ENCODE measurements around the gene DCAF6. TPM values are rescaled to one million over a fixed set of nuclear protein-coding genes. Genes with fewer than 3 reads are reported as not detected.

The DCAF6 gene
- total and polyA plus RNA-seq, 5 donors from 2014 or later: 9.7 to 25.5 (median 11.7) TPM

GRCh38 chr1:167913895-167914496 lies 22.5 kb upstream of the DCAF6 start, which contains the start of gene ADCY10:
Gene ADCY10, minus strand, starts transcription at chr1:167914134. Its CDS starts 8,994 bp downstream, at chr1:167905140.
- H3K36me3 ChIP-seq (ENCODE audit: control insufficient read depth, insufficient read depth, low read length): peaks cover 11% of the 10 kb centered on the region
- Mint-ChIP-seq H3K27ac (peak within 1 kb of the TSS in 1 of 3 donors; percentile 62), H3K9me3 (peaks cover 0 to 9% (median 3%) of the 10 kb centered on the region in 7 donors), H3K4me1 (peaks cover 0 to 3% (median 0%) of the 10 kb centered on the region in 4 donors), H3K4me3 (no peak within 1 kb of the TSS), H3K27me3 (peaks cover 6% of the 10 kb centered on the region), H3K36me3 (peaks cover 13% of the 10 kb centered on the region)
- no peak within 1 kb of the TSS for H3K4me3 ChIP-seq (ENCODE audit: low read depth, low read length)
- H3K4me1 ChIP-seq (ENCODE audit: control insufficient read depth, insufficient read depth, low read length, poor library complexity, severe bottlenecking): no peaks in the 10 kb centered on the region
- no peak for DNase-seq
- ATAC-seq (ENCODE audit: low read depth in 2 of 2): no peak
- peaks cover 7 to 9% of the 10 kb centered on the region in 2 experiments for H3K9me3 ChIP-seq (ENCODE audit: control insufficient read depth in 2 of 2, low read length in 2 of 2)
- H3K27ac ChIP-seq (ENCODE audit: insufficient read depth, low read length, poor library complexity, severe bottlenecking): no peak within 1 kb of the TSS
- peaks cover 3% of the 10 kb centered on the region for H3K27me3 ChIP-seq (ENCODE audit: control insufficient read depth, insufficient read depth, low read length)

GRCh38 chr1:167915569-167915968 lies 20.9 kb upstream of the DCAF6 start:
- H3K4me3 Mint-ChIP-seq: no peak overlapping the region
- H3K9me3 Mint-ChIP-seq: peaks cover 0 to 5% (median 0%) of the 10 kb centered on the region in 7 donors
- no peaks in the 10 kb centered on the region for H3K4me1 Mint-ChIP-seq
- Histone ChIP-seq H3K4me3 (ENCODE audit: low read depth, low read length) (no peak overlapping the region), H3K27ac (ENCODE audit: insufficient read depth, low read length, poor library complexity, severe bottlenecking) (no peak overlapping the region), H3K36me3 (ENCODE audit: control insufficient read depth, insufficient read depth, low read length) (peaks cover 15% of the 10 kb centered on the region), H3K27me3 (ENCODE audit: control insufficient read depth, insufficient read depth, low read length) (no peaks in the 10 kb centered on the region), H3K9me3 (ENCODE audit: control insufficient read depth in 2 of 2, low read length in 2 of 2) (no peaks in the 10 kb centered on the region), H3K4me1 (ENCODE audit: control insufficient read depth, insufficient read depth, low read length, poor library complexity, severe bottlenecking) (no peaks in the 10 kb centered on the region)
- H3K27me3 Mint-ChIP-seq: no peaks in the 10 kb centered on the region
- peak overlapping the region in 1 of 3 donors; percentile 33 for H3K27ac Mint-ChIP-seq
- DNase-seq: no peak
- no peak for ATAC-seq (ENCODE audit: low read depth in 2 of 2)
- peaks cover 16% of the 10 kb centered on the region for H3K36me3 Mint-ChIP-seq

DNA sequence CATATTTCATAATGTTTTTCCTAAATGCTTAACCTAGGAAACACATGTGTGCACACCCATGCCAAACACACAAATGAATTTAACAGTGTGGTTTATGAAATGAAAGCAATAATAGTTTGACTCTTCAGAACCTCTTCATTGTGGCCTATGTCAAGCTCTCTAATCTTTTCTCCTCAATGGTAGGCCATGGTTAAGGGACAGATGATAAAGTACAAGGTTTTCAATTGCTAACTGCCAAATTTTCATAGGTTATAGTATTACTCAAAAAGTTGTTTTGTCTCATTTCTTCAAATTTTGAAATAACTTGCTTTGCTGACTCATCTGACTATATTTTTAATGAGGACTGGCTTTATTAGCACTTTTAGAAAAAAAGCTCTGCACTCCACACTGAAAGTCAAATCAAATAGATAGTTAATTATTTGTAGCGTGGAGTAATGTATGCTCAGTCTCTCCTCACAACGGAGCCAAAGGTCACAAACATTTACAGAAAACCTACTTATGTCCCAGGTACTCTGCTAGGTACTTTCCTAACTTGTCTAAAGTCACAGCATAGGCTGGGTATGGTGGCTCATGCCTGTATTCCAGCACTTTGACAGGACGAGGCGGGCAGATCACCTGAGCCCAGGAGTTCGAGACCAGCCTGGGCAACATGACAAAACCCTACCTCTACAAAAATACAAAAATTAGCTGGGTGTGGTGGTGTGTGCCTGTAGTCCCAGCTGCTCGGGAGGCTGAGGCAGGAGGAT lies 19.5 kb upstream of the DCAF6 start:
- no peaks in the 10 kb centered on the region for H3K4me1 ChIP-seq (ENCODE audit: control insufficient read depth, insufficient read depth, low read length, poor library complexity, severe bottlenecking)
- H3K36me3 ChIP-seq (ENCODE audit: control insufficient read depth, insufficient read depth, low read length): peaks cover 15% of the 10 kb centered on the region
- H3K4me3 ChIP-seq (ENCODE audit: low read depth, low read length): no peak overlapping the region
- Mint-ChIP-seq H3K36me3 (peaks cover 16% of the 10 kb centered on the region), H3K27ac (peak overlapping the region in 1 of 3 donors; percentile 63), H3K9me3 (no peaks in the 10 kb centered on the region), H3K4me1 (peaks cover 0 to 1% (median 0%) of the 10 kb centered on the region in 4 donors), H3K27me3 (no peaks in the 10 kb centered on the region), H3K4me3 (no peak overlapping the region)
- no peak overlapping the region for H3K27ac ChIP-seq (ENCODE audit: insufficient read depth, low read length, poor library complexity, severe bottlenecking)
- ATAC-seq (ENCODE audit: low read depth in 2 of 2) (no peak), DNase-seq (no peak)
- H3K9me3 ChIP-seq (ENCODE audit: control insufficient read depth in 2 of 2, low read length in 2 of 2): no peaks in the 10 kb centered on the region
- H3K27me3 ChIP-seq (ENCODE audit: control insufficient read depth, insufficient read depth, low read length): no peaks in the 10 kb centered on the region

DNA sequence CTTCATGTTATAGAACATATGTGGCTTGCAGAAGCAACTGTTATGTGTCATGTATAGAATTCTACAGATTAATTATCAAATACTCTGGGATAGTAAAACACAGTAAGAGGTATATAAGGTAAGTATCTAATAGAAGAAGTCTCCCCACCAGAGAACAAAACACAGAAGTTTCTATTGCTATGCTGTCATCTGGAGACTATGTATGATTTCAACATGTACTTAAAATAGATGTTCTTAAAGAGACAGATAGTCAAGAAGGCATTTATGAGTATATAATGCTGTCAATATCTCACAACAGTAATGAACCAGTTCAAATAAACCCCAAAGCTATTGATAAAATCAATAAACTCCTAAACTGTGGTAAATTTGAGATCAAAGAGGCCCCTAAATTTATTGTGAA lies 14.5 kb upstream of the DCAF6 start:
- H3K27me3 Mint-ChIP-seq: no peaks in the 10 kb centered on the region
- no peak for ATAC-seq (ENCODE audit: low read depth in 2 of 2)
- H3K9me3 ChIP-seq (ENCODE audit: control insufficient read depth in 2 of 2, low read length in 2 of 2): no peaks in the 10 kb centered on the region
- no peak overlapping the region for H3K4me3 ChIP-seq (ENCODE audit: low read depth, low read length)
- H3K4me3 Mint-ChIP-seq: no peak overlapping the region
- no peak overlapping the region for H3K27ac Mint-ChIP-seq
- peaks cover 3 to 19% (median 8%) of the 10 kb centered on the region in 4 donors for H3K4me1 Mint-ChIP-seq
- no peaks in the 10 kb centered on the region for H3K27me3 ChIP-seq (ENCODE audit: control insufficient read depth, insufficient read depth, low read length)
- H3K27ac ChIP-seq (ENCODE audit: insufficient read depth, low read length, poor library complexity, severe bottlenecking): no peak overlapping the region
- no peaks in the 10 kb centered on the region for H3K9me3 Mint-ChIP-seq
- no peaks in the 10 kb centered on the region for H3K4me1 ChIP-seq (ENCODE audit: control insufficient read depth, insufficient read depth, low read length, poor library complexity, severe bottlenecking)
- DNase-seq: no peak
- peaks cover 15% of the 10 kb centered on the region for H3K36me3 ChIP-seq (ENCODE audit: control insufficient read depth, insufficient read depth, low read length)
- H3K36me3 Mint-ChIP-seq: peaks cover 21% of the 10 kb centered on the region

DNA sequence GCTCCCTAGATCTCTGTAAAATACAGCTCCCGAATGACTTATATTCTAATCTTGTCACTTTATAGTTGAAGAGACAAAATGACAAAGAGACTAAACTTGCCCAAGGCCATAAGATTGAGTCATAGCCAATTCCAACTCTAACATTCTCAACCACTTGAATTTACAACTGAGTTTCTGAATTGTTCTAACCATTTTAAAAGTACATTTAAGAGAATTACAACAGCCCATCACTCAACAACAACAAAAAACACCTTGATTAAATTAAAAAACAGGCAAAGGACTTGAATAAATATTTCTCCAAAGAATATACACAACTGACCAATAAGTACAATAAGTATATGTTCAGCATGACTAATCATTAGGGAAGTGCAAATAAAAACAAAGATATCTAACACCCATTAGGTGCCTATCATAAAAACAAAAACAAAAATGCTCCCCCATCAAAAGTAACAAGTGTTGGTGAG lies 13.8 kb upstream of the DCAF6 start:
- no peak overlapping the region for H3K27ac ChIP-seq (ENCODE audit: insufficient read depth, low read length, poor library complexity, severe bottlenecking)
- H3K27ac Mint-ChIP-seq: no peak overlapping the region
- no peaks in the 10 kb centered on the region for H3K9me3 Mint-ChIP-seq
- H3K27me3 Mint-ChIP-seq: no peaks in the 10 kb centered on the region
- peaks cover 19% of the 10 kb centered on the region for H3K36me3 Mint-ChIP-seq
- DNase-seq (no peak), ATAC-seq (ENCODE audit: low read depth in 2 of 2) (no peak)
- H3K9me3 ChIP-seq (ENCODE audit: control insufficient read depth in 2 of 2, low read length in 2 of 2): no peaks in the 10 kb centered on the region
- no peaks in the 10 kb centered on the region for H3K4me1 ChIP-seq (ENCODE audit: control insufficient read depth, insufficient read depth, low read length, poor library complexity, severe bottlenecking)
- peaks cover 12% of the 10 kb centered on the region for H3K36me3 ChIP-seq (ENCODE audit: control insufficient read depth, insufficient read depth, low read length)
- no peak overlapping the region for H3K4me3 Mint-ChIP-seq
- H3K4me3 ChIP-seq (ENCODE audit: low read depth, low read length): no peak overlapping the region
- peaks cover 6 to 24% (median 11%) of the 10 kb centered on the region in 4 donors for H3K4me1 Mint-ChIP-seq
- no peaks in the 10 kb centered on the region for H3K27me3 ChIP-seq (ENCODE audit: control insufficient read depth, insufficient read depth, low read length)

DNA sequence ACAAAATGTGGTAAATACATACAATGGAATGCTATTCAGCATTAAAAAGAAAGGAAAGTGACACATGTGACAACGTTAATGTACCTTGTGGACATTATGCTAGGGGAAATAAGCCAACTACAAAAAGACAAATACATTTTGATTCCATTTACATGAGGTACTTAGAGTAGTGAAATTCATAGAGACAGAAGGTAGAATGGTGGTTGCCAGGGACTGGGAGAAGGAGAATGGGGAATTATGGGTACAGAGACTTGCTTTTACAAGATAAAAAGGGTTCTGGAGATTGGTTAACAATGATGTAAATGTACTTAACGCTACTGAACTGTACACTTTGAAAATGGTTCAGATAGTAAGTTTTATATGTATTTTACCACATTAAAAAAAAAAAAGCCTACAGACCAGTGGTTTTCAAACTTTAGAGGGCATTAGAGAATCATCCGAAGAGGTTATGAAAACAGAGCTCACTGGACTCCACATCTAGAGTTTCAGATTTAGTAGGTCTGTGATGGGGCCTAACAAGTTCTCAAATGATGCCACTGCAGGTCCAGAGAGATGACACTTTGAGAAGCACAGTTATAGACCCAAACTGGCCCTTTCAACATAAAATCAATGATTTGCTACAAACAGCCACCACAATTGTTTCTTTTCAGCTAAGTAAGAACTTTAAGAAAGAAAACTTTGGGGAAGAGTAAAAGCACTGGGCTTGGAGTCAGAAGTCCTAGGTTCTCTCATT lies 13.0 kb upstream of the DCAF6 start:
- ATAC-seq (ENCODE audit: low read depth in 2 of 2) (no peak), DNase-seq (no peak)
- Histone ChIP-seq H3K4me1 (ENCODE audit: control insufficient read depth, insufficient read depth, low read length, poor library complexity, severe bottlenecking) (no peaks in the 10 kb centered on the region), H3K4me3 (ENCODE audit: low read depth, low read length) (no peak overlapping the region), H3K9me3 (ENCODE audit: control insufficient read depth in 2 of 2, low read length in 2 of 2) (no peaks in the 10 kb centered on the region), H3K36me3 (ENCODE audit: control insufficient read depth, insufficient read depth, low read length) (peaks cover 8% of the 10 kb centered on the region), H3K27ac (ENCODE audit: insufficient read depth, low read length, poor library complexity, severe bottlenecking) (no peak overlapping the region), H3K27me3 (ENCODE audit: control insufficient read depth, insufficient read depth, low read length) (no peaks in the 10 kb centered on the region)
- Mint-ChIP-seq H3K36me3 (peaks cover 14% of the 10 kb centered on the region), H3K27ac (no peak overlapping the region), H3K9me3 (no peaks in the 10 kb centered on the region), H3K27me3 (no peaks in the 10 kb centered on the region), H3K4me1 (peaks cover 9 to 26% (median 13%) of the 10 kb centered on the region in 4 donors), H3K4me3 (no peak overlapping the region)

GRCh38 chr1:167924102-167924501 lies 12.4 kb upstream of the DCAF6 start:
- H3K27me3 ChIP-seq (ENCODE audit: control insufficient read depth, insufficient read depth, low read length): no peaks in the 10 kb centered on the region
- H3K4me3 ChIP-seq (ENCODE audit: low read depth, low read length): no peak overlapping the region
- no peaks in the 10 kb centered on the region for H3K27me3 Mint-ChIP-seq
- H3K4me3 Mint-ChIP-seq: no peak overlapping the region
- no peak for DNase-seq
- H3K27ac Mint-ChIP-seq: no peak overlapping the region
- no peaks in the 10 kb centered on the region for H3K9me3 ChIP-seq (ENCODE audit: control insufficient read depth in 2 of 2, low read length in 2 of 2)
- peaks cover 13% of the 10 kb centered on the region for H3K36me3 Mint-ChIP-seq
- ATAC-seq (ENCODE audit: low read depth in 2 of 2): no peak
- peaks cover 8% of the 10 kb centered on the region for H3K36me3 ChIP-seq (ENCODE audit: control insufficient read depth, insufficient read depth, low read length)
- H3K9me3 Mint-ChIP-seq: no peaks in the 10 kb centered on the region
- no peak overlapping the region for H3K27ac ChIP-seq (ENCODE audit: insufficient read depth, low read length, poor library complexity, severe bottlenecking)
- no peaks in the 10 kb centered on the region for H3K4me1 ChIP-seq (ENCODE audit: control insufficient read depth, insufficient read depth, low read length, poor library complexity, severe bottlenecking)
- H3K4me1 Mint-ChIP-seq: peaks cover 9 to 28% (median 13%) of the 10 kb centered on the region in 4 donors

Measured in CD4-positive, CD25-positive, alpha-beta regulatory T cell (primary cell).